Erythroblast (primary cell): Measurements from ENCODE around the gene ELMOD3.

Experiments used
- GATA1 ChIP-seq: IDR thresholded peaks from 2 replicates; pipeline ENCODE4 v1.6.1; 2011; ENCODE audit warnings: low read depth, mild to moderate bottlenecking, control low read depth, low read length, moderate library complexity
- POLR2A ChIP-seq: IDR thresholded peaks from 2 replicates; pipeline ENCODE4 v1.6.1; 2011; ENCODE audit warnings: mild to moderate bottlenecking, low read length

DNA sequence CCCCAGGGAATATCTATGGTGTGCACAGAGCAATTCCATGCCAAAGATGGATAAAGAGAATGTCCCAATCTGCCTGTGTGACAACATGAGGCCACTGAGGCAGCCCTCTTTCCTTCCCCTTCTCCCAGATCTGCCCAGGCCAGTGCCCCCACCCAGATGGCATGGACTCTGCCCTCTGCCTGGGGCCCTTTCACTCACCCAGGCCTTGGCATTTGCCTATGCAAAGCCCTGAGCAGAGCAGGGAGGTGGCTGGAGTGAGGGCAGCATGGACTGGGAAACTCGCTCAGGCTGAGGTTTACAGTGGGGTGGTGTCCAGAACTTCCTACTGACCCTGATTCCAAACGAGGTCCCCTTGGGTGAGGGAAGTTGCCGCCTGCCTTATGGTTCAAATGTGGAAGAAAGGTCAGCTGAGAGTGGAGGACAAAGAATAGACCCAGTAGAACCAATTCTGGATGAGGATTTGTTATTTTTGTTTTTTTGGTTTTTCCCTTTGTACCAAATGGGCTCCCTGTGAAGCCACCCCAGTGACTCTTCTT, 72.8 kb downstream of the ELMOD3 start:
- TF ChIP-seq POLR2A (no peak), GATA1 (no peak)
